H1 (cell line): Measurements from ENCODE around the gene SPDYE4. TPM values are rescaled to one million over a fixed set of nuclear protein-coding genes. Genes with fewer than 3 reads are reported as not detected.

Source experiments
- CREB1 ChIP-seq: IDR thresholded peaks from 2 replicates; pipeline ENCODE4 v1.6.1; 2012; ENCODE audit warnings: inconsistent platforms
- EGR1 ChIP-seq: IDR thresholded peaks from 2 replicates; pipeline ENCODE4 v1.6.1; 2011; ENCODE audit warnings: low read depth, low read length, borderline replicate concordance
- HDAC2 ChIP-seq, 2 experiments: fragments of 300-600 bp in 1 of 2; sonication (generic) in 1 of 2; IDR thresholded peaks; 2 replicates each; pipeline ENCODE4 v1.6.1; 2011 to 2012; ENCODE audit warnings: low read depth in 2 of 2, low read length in 2 of 2, mild to moderate bottlenecking in 2 of 2, moderate library complexity in 2 of 2, borderline replicate concordance in 1 of 2, inconsistent platforms in 1 of 2
- JUND ChIP-seq: IDR thresholded peaks from 2 replicates; pipeline ENCODE4 v1.6.1; 2011; ENCODE audit warnings: mild to moderate bottlenecking, improper control_type of control experiment, low read length
- KDM5A ChIP-seq: fragments of 200-600 bp; IDR thresholded peaks from 2 replicates; pipeline ENCODE4 v1.7.1; 2012; ENCODE audit warnings: mild to moderate bottlenecking, low read length, inconsistent platforms, mixed read lengths
- NRF1 ChIP-seq: IDR thresholded peaks from 2 replicates; pipeline ENCODE4 v1.6.1; 2011; ENCODE audit warnings: mild to moderate bottlenecking, low read depth, low read length, improper control_type of control experiment
- TAF7 ChIP-seq: optimal IDR thresholded peaks from 2 replicates; pipeline ENCODE3; 2011; ENCODE audit warnings: low read depth, mild to moderate bottlenecking, inconsistent platforms, low read length, moderate library complexity, borderline replicate concordance
- polyA plus RNA-seq, 7 experiments: library from polyadenylated mRNA; depleted of rRNA in 3 of 7; stranded (reverse) in 5 of 7; unstranded in 2 of 7; fragments of >200 nt in 5 of 7; fragments of 200-250 nt in 2 of 7; gene quantifications; 1 replicate in 5 of 7; 2 replicates in 1 of 7; 4 replicates in 1 of 7; pipeline versions ENCODE4 v1.2.1 to v1.2.3, GENCODE V29; 2011 to 2013; ENCODE audit warnings: missing spikeins in 2 of 7, mixed read lengths in 2 of 7
- total RNA-seq: library from RNA; stranded (reverse); fragmentation: NEBNext Ultra II Directional; extraction: Animal tissue kit (Norgen Biotek cat#: 25700); gene quantifications from 2 replicates; pipeline ENCODE4 v1.2.1, GENCODE V29; 2021

Gene SPDYE4
- total and polyA plus RNA-seq, 2 of the 8 experiments (the other 6 are each of a cell fraction or from before 2014, with no cell fraction given): not detected

DNA sequence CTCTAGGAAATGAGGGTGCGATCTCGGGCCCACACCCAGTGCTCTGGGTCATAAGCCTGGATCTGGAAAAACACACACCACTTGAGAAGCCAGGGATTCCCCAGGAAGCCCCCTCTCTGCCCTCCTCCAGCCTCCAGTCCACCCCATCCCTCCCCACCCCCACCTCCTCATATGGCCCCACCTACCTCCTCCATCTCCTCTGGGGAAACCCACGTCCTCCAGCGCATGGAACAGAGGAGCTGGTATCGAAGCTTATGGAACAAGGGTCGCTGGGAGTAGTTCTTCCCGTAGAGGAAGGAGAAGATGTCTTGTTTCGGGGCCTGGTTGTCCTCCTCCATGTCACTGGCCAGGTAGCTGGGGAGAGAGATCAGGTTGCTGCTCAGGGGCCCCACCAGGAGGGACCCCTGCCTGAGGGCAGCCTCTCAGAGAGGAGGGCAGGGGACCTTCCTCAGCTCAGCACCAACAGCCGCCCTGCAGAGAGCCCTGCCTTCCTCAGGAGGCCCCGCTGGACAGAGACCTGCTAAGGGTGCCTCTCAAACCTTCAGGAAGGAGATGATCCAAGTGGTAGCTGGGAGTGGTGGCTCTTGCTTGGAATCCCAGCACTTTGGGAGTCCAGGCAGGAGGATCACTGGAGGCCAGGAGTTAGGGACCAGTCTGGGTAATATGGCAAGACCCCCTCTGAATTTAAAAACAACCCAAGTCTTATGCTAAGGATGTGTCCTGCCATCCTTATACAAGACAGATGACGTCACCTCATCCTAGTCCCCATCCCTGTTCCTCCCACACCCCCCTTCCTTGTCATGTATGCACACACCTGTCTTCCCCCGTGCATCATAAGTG is 5.0 kb downstream of the SPDYE4 start (continued):
- TF ChIP-seq TAF7 (no peak), CREB1 (no peak), EGR1 (no peak), KDM5A (no peak), JUND (no peak), HDAC2 (IDR thresholded peaks at IDR 0.05; ENCODE audit: borderline replicate concordance in 1 of 2, low read depth in 2 of 2, low read length in 2 of 2) (no peak), NRF1 (no peak)
